Measurements from ENCODE around the gene FABP7.
A peak's percentile ranks its signal among the peaks of the same experiment; 100 is the strongest.

The FABP7 gene

DNA sequence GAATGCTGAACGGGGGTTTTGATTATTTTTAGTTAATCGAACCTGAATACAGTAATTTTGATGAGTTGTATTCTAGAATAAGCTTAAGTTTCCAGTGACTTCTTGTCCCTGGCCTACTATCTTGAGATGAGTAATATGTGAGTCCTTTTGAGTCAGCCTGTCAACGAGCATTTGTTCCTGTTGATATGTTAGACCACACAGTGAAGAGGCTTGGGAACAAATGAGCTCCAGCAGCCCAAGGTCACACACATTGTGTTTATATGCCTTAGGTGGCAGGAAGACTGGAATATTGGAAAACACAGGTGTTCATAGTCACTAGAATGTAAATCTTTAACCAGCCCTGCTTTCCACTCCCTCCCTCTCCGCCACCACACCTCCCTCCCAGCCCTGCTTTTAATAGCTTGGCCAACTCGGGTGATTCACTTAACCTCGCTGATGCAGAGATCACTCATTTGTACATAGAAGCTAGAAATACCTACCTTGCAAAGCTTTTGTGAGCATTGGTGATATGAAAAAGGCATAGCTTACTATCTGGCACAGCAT, 18.7 kb downstream of the FABP7 start:
- DNase-seq (ENCODE audit: low spot score) = peak; percentile 26

DNA sequence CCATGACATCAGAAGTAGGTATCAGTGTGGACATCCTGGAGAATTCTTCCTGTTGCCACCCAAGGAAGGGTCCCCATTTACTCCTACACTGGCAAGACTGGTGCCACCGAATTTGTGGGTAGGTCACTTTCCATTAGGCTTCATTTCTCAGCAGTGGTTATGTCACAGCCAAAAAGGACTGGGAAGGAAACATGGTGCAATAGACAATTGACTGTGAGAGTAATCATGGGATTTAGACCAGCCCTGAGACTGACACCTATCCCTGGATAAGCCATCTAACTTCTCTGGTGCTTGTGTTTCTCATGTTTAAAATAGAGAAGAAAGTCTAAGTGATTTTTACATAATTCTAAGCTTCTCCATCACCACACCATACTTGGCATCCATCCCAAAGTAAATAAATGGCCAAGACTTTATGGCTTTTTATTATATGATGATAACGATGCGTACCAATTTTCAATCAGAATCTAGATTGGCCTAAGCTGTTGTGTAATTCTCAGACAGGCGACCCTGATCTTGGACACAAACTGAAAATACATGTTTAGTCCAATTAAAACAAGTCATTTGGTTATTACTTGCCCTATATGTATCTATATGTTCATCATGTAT, 19.7 kb downstream of the FABP7 start:
- no peak for DNase-seq (ENCODE audit: low spot score)

GRCh38 chr6:122799916-122800686, 20.6 kb downstream of the FABP7 start:
- no peak for DNase-seq (ENCODE audit: low spot score)

DNA sequence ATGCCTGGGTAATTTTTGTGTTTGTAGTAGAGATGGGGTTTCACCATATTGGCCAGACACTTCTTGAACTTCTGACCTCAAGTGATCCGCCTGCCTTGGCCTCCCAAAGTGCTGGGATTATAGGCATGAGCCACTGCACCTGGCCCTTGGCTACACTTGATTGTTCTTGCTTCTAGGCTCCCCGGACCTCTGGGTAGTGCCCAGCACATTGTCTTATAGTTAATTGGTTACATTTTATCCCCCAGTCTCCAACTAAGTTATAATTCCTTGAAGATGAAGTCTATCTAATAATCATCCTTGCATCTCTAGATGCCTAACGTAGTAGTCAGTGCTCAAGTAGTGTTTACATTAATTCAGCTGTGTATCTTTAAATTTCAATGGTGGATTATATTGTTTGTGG, 21.4 kb downstream of the FABP7 start:
- DNase-seq (ENCODE audit: low spot score) = no peak

DNA sequence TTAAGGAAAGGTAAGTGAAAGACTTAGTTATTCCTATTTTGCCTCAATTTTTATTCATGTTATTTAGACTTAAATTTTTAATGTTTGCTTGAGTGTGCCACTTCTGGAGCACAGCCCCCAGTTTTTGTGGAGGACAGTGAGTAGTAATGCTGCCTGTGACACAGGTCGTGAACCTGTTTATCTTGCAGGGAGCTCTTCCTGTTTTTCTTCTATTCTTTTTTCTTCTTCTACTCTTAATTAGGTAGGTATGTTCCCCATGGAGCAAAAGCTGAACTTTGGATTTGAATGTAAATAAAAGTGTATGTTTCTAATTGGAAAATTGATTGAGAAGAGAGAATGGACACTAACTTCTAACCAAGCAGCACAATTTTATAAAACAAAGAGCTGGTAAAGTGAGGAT, 21.9 kb downstream of the FABP7 start:
- DNase-seq (ENCODE audit: low spot score) = no peak

- DNase-seq (ENCODE audit: low spot score) = no peak
Observed at GRCh38 chr6:122803171-122803661, 23.7 kb downstream of the FABP7 start.

- DNase-seq (ENCODE audit: low spot score) = no peak
Observed at GRCh38 chr6:122804962-122805485, 25.5 kb downstream of the FABP7 start.

DNA sequence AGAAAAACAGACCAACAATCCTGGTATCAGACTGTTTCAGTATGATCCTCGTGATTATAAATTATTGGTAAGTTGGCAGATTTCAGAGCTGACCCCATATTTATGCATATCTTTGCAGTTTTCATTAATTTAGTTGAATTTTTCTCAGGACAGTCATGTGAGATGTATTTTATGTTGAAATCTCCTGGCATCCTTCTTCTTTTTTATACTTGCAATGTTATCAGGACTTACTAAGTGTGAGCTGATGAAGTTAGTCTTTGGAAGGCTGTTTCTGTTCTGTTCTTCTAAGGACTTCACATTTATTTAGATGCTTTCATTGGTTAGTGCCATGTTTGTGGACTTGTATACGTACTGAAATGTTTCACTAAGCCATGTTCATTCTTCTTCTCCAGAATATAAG, 26.8 kb downstream of the FABP7 start:
- no peak for DNase-seq (ENCODE audit: low spot score)

DNA sequence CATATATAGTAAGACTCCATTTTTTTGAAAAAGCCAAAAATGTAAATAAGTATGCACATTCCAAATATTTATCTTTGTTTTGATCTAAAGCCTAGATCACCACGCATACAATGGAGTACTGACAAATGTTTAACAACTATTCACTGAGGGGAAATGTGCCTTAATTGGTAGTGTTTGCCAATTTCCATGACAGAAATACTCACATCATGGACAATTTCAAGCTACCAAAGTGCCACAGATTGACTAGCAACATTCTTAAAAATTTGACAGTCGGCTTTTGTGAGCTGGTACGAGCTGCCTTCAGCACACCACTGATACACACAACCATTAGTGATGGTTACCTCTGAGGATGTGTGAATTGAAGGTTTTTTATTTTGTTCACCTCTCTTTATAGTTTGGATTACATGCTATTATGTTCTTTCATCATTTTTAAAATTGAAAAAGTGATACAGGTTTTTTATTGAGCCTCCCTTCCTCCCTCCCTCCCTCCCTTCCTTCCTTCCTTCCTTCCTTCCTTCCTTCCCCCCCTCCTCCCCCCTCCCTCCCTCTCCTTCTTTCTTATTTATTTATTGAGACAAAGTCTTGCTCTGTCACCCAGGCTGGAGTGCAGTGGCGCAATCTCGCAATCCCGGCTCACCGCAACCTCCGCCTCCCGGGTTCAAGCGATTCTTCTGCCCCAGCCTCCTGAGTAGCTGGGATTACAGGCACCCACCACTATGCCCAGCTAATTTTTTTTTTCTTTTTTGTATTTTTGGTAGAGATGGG, 28.8 kb downstream of the FABP7 start:
- DNase-seq (ENCODE audit: low spot score) = no peak

DNA sequence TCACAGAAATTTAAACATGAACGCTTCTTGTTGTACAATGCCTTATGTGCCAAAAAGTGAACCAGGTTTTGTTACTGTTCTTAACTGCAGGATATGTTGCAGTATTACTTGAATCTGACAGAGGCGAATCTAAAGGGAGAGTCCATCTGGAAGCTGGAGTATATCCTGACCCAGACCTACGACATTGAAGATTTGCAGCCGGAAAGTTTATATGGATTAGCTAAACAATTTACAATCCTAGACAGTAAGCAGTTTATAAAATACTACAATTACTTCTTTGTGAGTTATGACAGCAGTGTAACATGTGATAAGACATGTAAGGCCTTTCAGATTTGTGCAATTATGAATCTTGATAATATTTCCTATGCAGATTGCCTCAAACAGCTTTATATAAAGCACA, 29.5 kb downstream of the FABP7 start:
- no peak for DNase-seq (ENCODE audit: low spot score)

GRCh38 chr6:122809691-122810090, 30.2 kb downstream of the FABP7 start:
- DNase-seq (ENCODE audit: low spot score) = no peak

GRCh38 chr6:122810189-122810588, 30.7 kb downstream of the FABP7 start:
- no peak for DNase-seq (ENCODE audit: low spot score)

GRCh38 chr6:122817358-122817757, 37.8 kb downstream of the FABP7 start:
- DNase-seq (ENCODE audit: low spot score) = no peak

DNA sequence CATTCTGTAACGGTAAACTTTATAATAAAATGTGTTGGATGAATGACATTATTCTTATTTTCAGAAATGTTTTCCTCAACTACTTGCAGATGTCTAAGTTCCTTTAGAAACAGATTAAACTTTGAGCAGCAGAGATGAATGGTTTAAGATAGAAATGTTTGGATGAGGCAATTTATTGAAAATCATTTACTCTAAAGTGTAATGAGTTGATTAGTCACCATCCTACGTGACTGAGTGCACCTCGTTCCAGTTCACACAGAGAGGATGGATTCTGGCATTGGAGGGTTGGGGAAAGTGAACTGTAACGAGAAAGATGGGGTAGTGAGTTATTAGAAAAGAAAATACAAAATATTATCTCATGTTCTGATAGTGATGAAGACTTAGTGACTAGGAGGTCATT, 38.2 kb downstream of the FABP7 start:
- no peak for DNase-seq (ENCODE audit: low spot score)

- DNase-seq (ENCODE audit: low spot score) = no peak
Observed at GRCh38 chr6:122818866-122819265, 39.4 kb downstream of the FABP7 start.

GRCh38 chr6:122821095-122821494, 41.6 kb downstream of the FABP7 start:
- no peak for DNase-seq (ENCODE audit: low spot score)

DNA sequence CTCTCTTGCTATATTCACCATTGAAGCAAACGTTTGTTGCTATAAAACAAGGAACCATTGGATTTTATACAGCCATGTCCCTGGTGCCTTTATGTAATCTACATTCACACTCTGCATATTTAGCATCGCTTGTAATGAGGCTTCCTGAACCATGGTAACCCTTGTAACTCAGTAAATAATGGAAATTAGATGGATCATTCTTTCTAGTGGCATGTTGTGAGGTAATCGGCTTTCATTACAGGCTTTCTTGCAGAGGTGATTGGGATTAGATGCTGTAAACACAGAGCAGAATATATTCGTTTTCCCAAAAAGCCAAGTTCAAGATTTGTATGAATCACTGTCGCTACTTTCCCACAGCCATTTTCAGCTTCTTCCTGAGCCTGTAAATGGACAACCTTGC, 45.6 kb downstream of the FABP7 start:
- DNase-seq (ENCODE audit: low spot score) = no peak

GRCh38 chr6:122829456-122829855, 49.9 kb downstream of the FABP7 start:
- no peak for DNase-seq (ENCODE audit: low spot score)

DNA sequence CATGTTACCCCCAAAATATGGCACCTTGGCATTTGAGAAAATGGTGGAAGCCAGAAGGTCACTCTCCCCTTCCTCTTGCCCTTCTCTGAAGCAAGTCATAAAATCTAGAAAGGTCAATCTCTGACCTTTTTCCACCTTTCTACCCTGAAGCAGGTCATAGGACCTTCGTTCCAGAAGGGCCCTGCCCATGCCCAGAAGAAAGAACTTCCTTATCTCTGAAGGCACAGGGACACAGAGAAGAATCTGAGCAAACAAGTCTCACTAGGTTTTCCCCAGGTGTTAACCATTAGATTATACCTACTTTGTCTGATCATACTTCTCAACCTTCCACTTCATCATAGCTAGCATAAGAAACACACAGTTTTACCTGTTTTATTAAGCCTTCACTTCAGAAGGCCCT, 52.0 kb downstream of the FABP7 start:
- no peak for DNase-seq (ENCODE audit: low spot score)

DNA sequence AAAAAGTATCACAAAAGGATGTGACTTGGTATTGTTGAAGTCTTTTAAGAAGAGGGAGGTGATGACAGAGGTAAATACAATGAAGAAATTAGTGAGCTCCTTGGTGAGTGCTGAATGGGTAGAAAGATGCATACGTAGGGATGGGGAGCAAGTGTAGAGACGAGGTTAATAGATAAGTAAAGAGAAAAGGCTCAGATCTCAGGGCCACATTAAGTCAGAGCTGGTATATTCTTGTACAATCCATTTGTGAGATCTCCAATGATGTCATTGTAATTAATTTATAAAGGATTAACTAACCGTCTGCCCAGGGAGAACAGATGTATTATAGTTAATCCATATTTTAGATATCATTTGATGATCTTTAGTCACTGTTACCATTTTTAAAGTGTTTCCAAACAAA, 52.9 kb downstream of the FABP7 start:
- no peak for DNase-seq (ENCODE audit: low spot score)

GRCh38 chr6:122833021-122833491, 53.5 kb downstream of the FABP7 start:
- no peak for DNase-seq (ENCODE audit: low spot score)
